ENCODE results near the gene POC1A. TPM values are rescaled to one million over a fixed set of nuclear protein-coding genes. Genes with fewer than 3 reads are reported as not detected.

Gene POC1A
- total and polyA plus RNA-seq, 2 of the 8 experiments (the other 6 are each of a cell fraction or from before 2014, with no cell fraction given), result 35.7 to 39.2 TPM

- TF ChIP-seq, protein P1, sequence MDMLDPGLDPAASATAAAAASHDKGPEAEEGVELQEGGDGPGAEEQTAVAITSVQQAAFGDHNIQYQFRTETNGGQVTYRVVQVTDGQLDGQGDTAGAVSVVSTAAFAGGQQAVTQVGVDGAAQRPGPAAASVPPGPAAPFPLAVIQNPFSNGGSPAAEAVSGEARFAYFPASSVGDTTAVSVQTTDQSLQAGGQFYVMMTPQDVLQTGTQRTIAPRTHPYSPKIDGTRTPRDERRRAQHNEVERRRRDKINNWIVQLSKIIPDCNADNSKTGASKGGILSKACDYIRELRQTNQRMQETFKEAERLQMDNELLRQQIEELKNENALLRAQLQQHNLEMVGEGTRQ (IDR thresholded peaks at IDR 0.05; ENCODE audit: low read length), result no peak
- no peak for TF ChIP-seq SIRT6 (IDR thresholded peaks at IDR 0.05; ENCODE audit: low read length)
- no peak for TF ChIP-seq CTBP2 (IDR thresholded peaks at IDR 0.05; ENCODE audit: borderline replicate concordance, insufficient read depth, insufficient read length, low read length)
- no peak for TF ChIP-seq GABPA (IDR thresholded peaks at IDR 0.05; ENCODE audit: borderline replicate concordance, insufficient read depth, low read length)
- TF ChIP-seq TAF7 (optimal IDR thresholded peaks at IDR 0.05; ENCODE audit: borderline replicate concordance, low read depth, low read length), result no peak
These were observed 44.7 kb upstream of the POC1A start (continued) for GRCh38 chr3:52198643-52199608.

Data from H1 (cell line).